ENCODE results near the gene P4HB. TPM values are rescaled to one million over a fixed set of nuclear protein-coding genes. Genes with fewer than 3 reads are reported as not detected.

The P4HB gene
- total and polyA plus RNA-seq, 2 donors (not counting 1 experiment from before 2014, with no cell fraction given) = 109 to 1,034 TPM

- Histone ChIP-seq H4K20me1 (ENCODE audit: control insufficient read depth, extremely low read depth, insufficient read depth, low read length) (no peaks in the 10 kb centered on the region), H3K9me3 (ENCODE audit: control insufficient read depth, insufficient read depth, low read depth, low read length) (no peaks in the 10 kb centered on the region), H3K27me3 (ENCODE audit: control insufficient read depth, insufficient read depth, low read length) (no peaks in the 10 kb centered on the region), H3K4me2 (ENCODE audit: extremely low read depth, insufficient read depth, low read length) (no peak overlapping the region), H3K4me1 (ENCODE audit: control insufficient read depth, extremely low read depth, insufficient read depth, low read length) (no peaks in the 10 kb centered on the region), H3K36me3 (ENCODE audit: control insufficient read depth, insufficient read depth, low read length) (peaks cover 4% of the 10 kb centered on the region), H2AFZ (ENCODE audit: low read length) (no peak overlapping the region), H3K4me3 (replicated peaks in 1 of 4; ENCODE audit: control extremely low read depth in 1 of 4, insufficient read depth in 1 of 4, low read depth in 3 of 4, low read length in 4 of 4) (no peak overlapping the region), H3K9ac (ENCODE audit: insufficient read depth, low read length) (no peak overlapping the region), H3K27ac (ENCODE audit: insufficient read depth, low read length) (no peak overlapping the region), H3K79me2 (ENCODE audit: control insufficient read depth, insufficient read depth, low read length) (no peaks in the 10 kb centered on the region)
- DNase-seq (ENCODE audit: low read depth in 2 of 2) = no peak
- TF ChIP-seq CTCF (conservative IDR thresholded peaks at IDR 0.05 in 1 of 2, IDR thresholded peaks at IDR 0.05 in 1 of 2; ENCODE audit: low read depth in 1 of 2, low read length in 2 of 2) (no peak), EZH2 (IDR thresholded peaks at IDR 0.05; ENCODE audit: low read length, missing control alignments) (no peak)
Measured at GRCh38 chr17:81879121-81879520, 18.8 kb upstream of the P4HB start.

- no peak overlapping the region for H2AFZ ChIP-seq (ENCODE audit: low read length)
- H3K27ac ChIP-seq (ENCODE audit: insufficient read depth, low read length) = no peak overlapping the region
- H3K9me3 ChIP-seq (ENCODE audit: control insufficient read depth, insufficient read depth, low read depth, low read length) = no peaks in the 10 kb centered on the region
- no peaks in the 10 kb centered on the region for H3K79me2 ChIP-seq (ENCODE audit: control insufficient read depth, insufficient read depth, low read length)
- H3K4me2 ChIP-seq (ENCODE audit: extremely low read depth, insufficient read depth, low read length) = no peak overlapping the region
- DNase-seq (ENCODE audit: low read depth in 2 of 2) = no peak
- H4K20me1 ChIP-seq (ENCODE audit: control insufficient read depth, extremely low read depth, insufficient read depth, low read length) = no peaks in the 10 kb centered on the region
- H3K36me3 ChIP-seq (ENCODE audit: control insufficient read depth, insufficient read depth, low read length) = peaks cover 4% of the 10 kb centered on the region
- no peak for TF ChIP-seq CTCF (conservative IDR thresholded peaks at IDR 0.05 in 1 of 2, IDR thresholded peaks at IDR 0.05 in 1 of 2; ENCODE audit: low read depth in 1 of 2, low read length in 2 of 2)
- H3K4me3 ChIP-seq (replicated peaks in 1 of 4; ENCODE audit: control extremely low read depth in 1 of 4, insufficient read depth in 1 of 4, low read depth in 3 of 4, low read length in 4 of 4) = no peak overlapping the region
- H3K27me3 ChIP-seq (ENCODE audit: control insufficient read depth, insufficient read depth, low read length) = no peaks in the 10 kb centered on the region
- H3K4me1 ChIP-seq (ENCODE audit: control insufficient read depth, extremely low read depth, insufficient read depth, low read length) = no peaks in the 10 kb centered on the region
- H3K9ac ChIP-seq (ENCODE audit: insufficient read depth, low read length) = no peak overlapping the region
Measured at GRCh38 chr17:81878294-81878693, 18.0 kb upstream of the P4HB start.

GRCh38 chr17:81877569-81877968 lies 17.2 kb upstream of the P4HB start:
- no peak for TF ChIP-seq EZH2 (IDR thresholded peaks at IDR 0.05; ENCODE audit: low read length, missing control alignments)
- no peak for TF ChIP-seq CTCF (conservative IDR thresholded peaks at IDR 0.05 in 1 of 2, IDR thresholded peaks at IDR 0.05 in 1 of 2; ENCODE audit: low read depth in 1 of 2, low read length in 2 of 2)
- DNase-seq (ENCODE audit: low read depth in 2 of 2) = no peak
- Histone ChIP-seq H3K9ac (ENCODE audit: insufficient read depth, low read length) (no peak overlapping the region), H2AFZ (ENCODE audit: low read length) (no peak overlapping the region), H3K36me3 (ENCODE audit: control insufficient read depth, insufficient read depth, low read length) (peaks cover 4% of the 10 kb centered on the region), H3K27ac (ENCODE audit: insufficient read depth, low read length) (no peak overlapping the region), H3K9me3 (ENCODE audit: control insufficient read depth, insufficient read depth, low read depth, low read length) (no peaks in the 10 kb centered on the region), H4K20me1 (ENCODE audit: control insufficient read depth, extremely low read depth, insufficient read depth, low read length) (no peaks in the 10 kb centered on the region), H3K27me3 (ENCODE audit: control insufficient read depth, insufficient read depth, low read length) (no peaks in the 10 kb centered on the region), H3K4me3 (replicated peaks in 1 of 4; ENCODE audit: control extremely low read depth in 1 of 4, insufficient read depth in 1 of 4, low read depth in 3 of 4, low read length in 4 of 4) (no peak overlapping the region), H3K4me1 (ENCODE audit: control insufficient read depth, extremely low read depth, insufficient read depth, low read length) (no peaks in the 10 kb centered on the region), H3K79me2 (ENCODE audit: control insufficient read depth, insufficient read depth, low read length) (no peaks in the 10 kb centered on the region), H3K4me2 (ENCODE audit: extremely low read depth, insufficient read depth, low read length) (no peak overlapping the region)
